H1 (cell line): Measurements from ENCODE around the gene GUF1. TPM values are rescaled to one million over a fixed set of nuclear protein-coding genes. Genes with fewer than 3 reads are reported as not detected.

Experiments
- ATF2 ChIP-seq: IDR thresholded peaks from 2 replicates; pipeline ENCODE4 v1.6.1; 2012; ENCODE audit warnings: low read length, inconsistent platforms
- BACH1 ChIP-seq: IDR thresholded peaks from 2 replicates; pipeline ENCODE4 v1.6.1; 2012; ENCODE audit warnings: low read length, improper control_type of control experiment
- BCL11A ChIP-seq, 2 experiments: IDR thresholded peaks; one replicate each; pipeline ENCODE4 v1.6.1; 2011; ENCODE audit warnings: low read depth in 2 of 2, low read length in 2 of 2, mild to moderate bottlenecking in 2 of 2
- CEBPB ChIP-seq: IDR thresholded peaks from 2 replicates; pipeline ENCODE4 v1.6.1; 2012; ENCODE audit warnings: low read depth, low read length
- CREB1 ChIP-seq: IDR thresholded peaks from 2 replicates; pipeline ENCODE4 v1.6.1; 2012; ENCODE audit warnings: inconsistent platforms
- CTCF ChIP-seq, 3 experiments: IDR thresholded peaks; 1 replicate in 2 of 3; 2 replicates in 1 of 3; pipeline versions ENCODE4 v1.5.1 to v1.6.1; 2011; ENCODE audit warnings: low read length in 3 of 3, mild to moderate bottlenecking in 3 of 3, inconsistent platforms in 2 of 3, low read depth in 1 of 3, moderate library complexity in 1 of 3; ENCODE audit not compliant: insufficient read depth in 1 of 3; ENCODE audit errors: control extremely low read depth in 1 of 3
- E2F6 ChIP-seq: IDR thresholded peaks from 2 replicates; pipeline ENCODE4 v1.6.1; 2012; ENCODE audit warnings: inconsistent platforms
- GTF2F1 ChIP-seq: IDR thresholded peaks from 2 replicates; pipeline ENCODE4 v1.6.1; 2012; ENCODE audit warnings: low read depth, low read length, improper control_type of control experiment, borderline replicate concordance
- HDAC2 ChIP-seq, 2 experiments: fragments of 300-600 bp in 1 of 2; sonication (generic) in 1 of 2; IDR thresholded peaks; 2 replicates each; pipeline ENCODE4 v1.6.1; 2011 to 2012; ENCODE audit warnings: low read depth in 2 of 2, low read length in 2 of 2, mild to moderate bottlenecking in 2 of 2, moderate library complexity in 2 of 2, borderline replicate concordance in 1 of 2, inconsistent platforms in 1 of 2
- JUND ChIP-seq: IDR thresholded peaks from 2 replicates; pipeline ENCODE4 v1.6.1; 2011; ENCODE audit warnings: mild to moderate bottlenecking, improper control_type of control experiment, low read length
- KDM5A ChIP-seq: fragments of 200-600 bp; IDR thresholded peaks from 2 replicates; pipeline ENCODE4 v1.7.1; 2012; ENCODE audit warnings: mild to moderate bottlenecking, low read length, inconsistent platforms, mixed read lengths
- MAFK ChIP-seq: IDR thresholded peaks from 2 replicates; pipeline ENCODE4 v1.6.1; 2012; ENCODE audit warnings: low read depth, mild to moderate bottlenecking, improper control_type of control experiment, low read length
- POLR2AphosphoS5 ChIP-seq: IDR thresholded peaks from 2 replicates; pipeline ENCODE4 v1.6.1; 2011; ENCODE audit warnings: low read depth, low read length
- RXRA ChIP-seq: IDR thresholded peaks from 2 replicates; pipeline ENCODE4 v1.6.1; 2011; ENCODE audit warnings: low read depth, mild to moderate bottlenecking, low read length, moderate library complexity; ENCODE audit not compliant: insufficient read depth
- SIN3A ChIP-seq, 2 experiments: IDR thresholded peaks in 1 of 2; conservative IDR thresholded peaks in 1 of 2; 2 replicates each; pipeline ENCODE4 v1.6.1; 2011 to 2012; ENCODE audit warnings: low read length in 2 of 2, improper control_type of control experiment in 1 of 2, low read depth in 1 of 2, mild to moderate bottlenecking in 1 of 2
- SRF ChIP-seq: IDR thresholded peaks from 2 replicates; pipeline ENCODE4 v1.6.1; 2011; ENCODE audit warnings: mild to moderate bottlenecking, low read depth, low read length, moderate library complexity
- polyA plus RNA-seq, 7 experiments: library from polyadenylated mRNA; depleted of rRNA in 3 of 7; stranded (reverse) in 5 of 7; unstranded in 2 of 7; fragments of >200 nt in 5 of 7; fragments of 200-250 nt in 2 of 7; gene quantifications; 1 replicate in 5 of 7; 2 replicates in 1 of 7; 4 replicates in 1 of 7; pipeline versions ENCODE4 v1.2.1 to v1.2.3, GENCODE V29; 2011 to 2013; ENCODE audit warnings: missing spikeins in 2 of 7, mixed read lengths in 2 of 7
- total RNA-seq: library from RNA; stranded (reverse); fragmentation: NEBNext Ultra II Directional; extraction: Animal tissue kit (Norgen Biotek cat#: 25700); gene quantifications from 2 replicates; pipeline ENCODE4 v1.2.1, GENCODE V29; 2021
- TF ChIP-seq, protein P1 (sequence below): IDR thresholded peaks from 2 replicates; pipeline ENCODE4 v1.6.1; 2011; ENCODE audit warnings: low read depth, mild to moderate bottlenecking, low read length; ENCODE audit not compliant: insufficient read depth

GUF1 gene
- total and polyA plus RNA-seq, 2 of the 8 experiments (the other 6 are each of a cell fraction or from before 2014, with no cell fraction given), result 14.8 to 30.6 TPM

- TF ChIP-seq POLR2AphosphoS5, result peak; percentile 86
- TF ChIP-seq CEBPB, result no peak
- TF ChIP-seq, protein P1, sequence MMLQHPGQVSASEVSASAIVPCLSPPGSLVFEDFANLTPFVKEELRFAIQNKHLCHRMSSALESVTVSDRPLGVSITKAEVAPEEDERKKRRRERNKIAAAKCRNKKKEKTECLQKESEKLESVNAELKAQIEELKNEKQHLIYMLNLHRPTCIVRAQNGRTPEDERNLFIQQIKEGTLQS, result peak; percentile 81
- no peak for TF ChIP-seq BCL11A (IDR thresholded peaks at IDR 0.05; ENCODE audit: low read depth in 2 of 2, low read length in 2 of 2)
- TF ChIP-seq CREB1, result peak; percentile 98
- TF ChIP-seq GTF2F1, result peak; percentile 65; the same call in 1 of the 2 replicates
- peak; percentile 49; the same call in 1 of the 2 replicates for TF ChIP-seq KDM5A
- TF ChIP-seq SRF, result peak; percentile 60; the same call in 1 of the 2 replicates
- TF ChIP-seq SIN3A (conservative IDR thresholded peaks at IDR 0.05 in 1 of 2, IDR thresholded peaks at IDR 0.05 in 1 of 2; ENCODE audit: low read depth in 1 of 2, low read length in 2 of 2), result peak in 1 of 2 experiments; percentile 91; a peak in 2 of 4 replicates
- 0 out of 2 replicates have a peak, but pooled peaks have one; percentile 11 for TF ChIP-seq MAFK
- no peak for TF ChIP-seq ATF2
- no peak for TF ChIP-seq BACH1
- TF ChIP-seq RXRA, result no peak
- peak; percentile 72 for TF ChIP-seq E2F6
- peak in 1 of 2 experiments; percentile 26; a peak in 1 of 4 replicates for TF ChIP-seq HDAC2 (IDR thresholded peaks at IDR 0.05; ENCODE audit: borderline replicate concordance in 1 of 2, low read depth in 2 of 2, low read length in 2 of 2)
- TF ChIP-seq CTCF (IDR thresholded peaks at IDR 0.05; ENCODE audit: control extremely low read depth in 1 of 3, insufficient read depth in 1 of 3, low read depth in 1 of 3, low read length in 3 of 3), result no peak
- peak; percentile 56; the same call in 1 of the 2 replicates for TF ChIP-seq JUND
Measured at GRCh38 chr4:44678094-44679041, at the start of gene GUF1 (continued).
